PC-9 (cell line): ENCODE measurements around the gene BRINP3. TPM values are rescaled to one million over a fixed set of nuclear protein-coding genes. Genes with fewer than 3 reads are reported as not detected.

ENCODE experiments used
- BruUV-seq: library from RNA; stranded (reverse); fragments of 400-500 nt; replicated peaks from 2 replicates; lab custom pipeline; 2021; lab: Mats Ljungman, UMichigan
- CTCF ChIA-PET: fragments of 300-600 bp; sonication (Branson Sonifier 250); formaldehyde crosslinking; loops from one replicate; lab custom pipeline; 2022; ENCODE audit warnings: antibody characterized with exemption; lab: Charles Lee
- POLR2A ChIA-PET: fragments of 300-600 bp; sonication (Branson Sonifier 250); formaldehyde crosslinking; loops from one replicate; lab custom pipeline; 2022; ENCODE audit warnings: antibody characterized with exemption; ENCODE audit not compliant: unreplicated experiment; lab: Charles Lee
- DNase-seq, 2 experiments: peaks; one replicate each; pipeline versions ENCODE4 v3.0.0 to v3.0.0-alpha.2; 2015 to 2022; ENCODE audit warnings: mixed read lengths in 1 of 2
- H2AFZ ChIP-seq: fragments of 200-600 bp; sonication (generic); 2 replicates; pipeline ENCODE4 v1.8.1; 2017; ENCODE audit warnings: antibody characterized with exemption
- H3F3A ChIP-seq: fragments of 200-600 bp; sonication (generic); 2 replicates; pipeline ENCODE4 v1.8.1; 2017; ENCODE audit warnings: antibody characterized with exemption, mild to moderate bottlenecking, low read depth; ENCODE audit not compliant: insufficient read depth
- H3K27ac ChIP-seq: fragments of 200-600 bp; sonication (generic); 2 replicates; pipeline ENCODE4 v1.6.1; 2016; ENCODE audit warnings: mixed run types
- H3K27me3 ChIP-seq: fragments of 200-600 bp; sonication (generic); 2 replicates; pipeline ENCODE4 v1.6.1; 2016; ENCODE audit warnings: low read depth, mixed run types; ENCODE audit not compliant: insufficient read depth
- H3K36me3 ChIP-seq: fragments of 200-600 bp; sonication (generic); 2 replicates; pipeline ENCODE4 v1.6.1; 2016; ENCODE audit warnings: low read depth, mixed run types
- H3K4me1 ChIP-seq: fragments of 200-600 bp; sonication (generic); replicated peaks from 2 replicates; pipeline ENCODE4 v1.6.1; 2016; ENCODE audit warnings: mixed run types; ENCODE audit not compliant: insufficient read depth
- H3K4me2 ChIP-seq: fragments of 200-600 bp; sonication (generic); 2 replicates; pipeline ENCODE4 v1.6.1; 2017; ENCODE audit warnings: mixed run types
- H3K4me3 ChIP-seq: fragments of 200-600 bp; sonication (generic); 2 replicates; pipeline ENCODE4 v1.6.1; 2016; ENCODE audit warnings: mixed run types
- H3K79me2 ChIP-seq: fragments of 200-600 bp; sonication (generic); 2 replicates; pipeline ENCODE4 v1.6.1; 2017; ENCODE audit warnings: low read depth, mixed run types
- H3K9me2 ChIP-seq: fragments of 200-600 bp; sonication (generic); 2 replicates; pipeline ENCODE4 v1.8.1; 2017; ENCODE audit warnings: mild to moderate bottlenecking; ENCODE audit not compliant: insufficient read depth
- H3K9me3 ChIP-seq: fragments of 200-600 bp; sonication (generic); 2 replicates; pipeline ENCODE4 v1.8.1; 2016; ENCODE audit warnings: low read depth; ENCODE audit not compliant: insufficient read depth
- H4K20me1 ChIP-seq: fragments of 200-600 bp; sonication (generic); 2 replicates; pipeline ENCODE4 v1.8.1; 2017; ENCODE audit not compliant: insufficient read depth
- CTCF ChIP-seq: fragments of 200-600 bp; sonication (generic); conservative IDR thresholded peaks from 2 replicates; pipeline ENCODE4 v1.6.1; 2017; ENCODE audit warnings: mixed run types, antibody characterized with exemption, mild to moderate bottlenecking, moderate library complexity
- EZH2 ChIP-seq: fragments of 200-600 bp; sonication (generic); IDR thresholded peaks from 2 replicates; pipeline ENCODE4 v1.8.0; 2017; ENCODE audit warnings: antibody characterized with exemption, low read depth
- intact Hi-C: fragments of 100-400 bp; cut with micrococcal nuclease; formaldehyde crosslinking; loops from one replicate; pipeline ENCODE4 v1.10.0; 2022; ENCODE audit not compliant: unreplicated experiment
- total RNA-seq: library from RNA; stranded (reverse); gene quantifications from 2 replicates; pipeline ENCODE4 v1.2.3, GENCODE V29; 2021

Gene BRINP3
- total RNA-seq, 1 experiment from 2014 or later = not detected

- no peak for TF ChIP-seq CTCF
- no peak for TF ChIP-seq EZH2
- H3K27me3 ChIP-seq = no peaks in the 10 kb centered on the region
- no peak for DNase-seq
- POLR2A ChIA-PET = no interaction called here
- H3K79me2 ChIP-seq = no peaks in the 10 kb centered on the region
- no peak overlapping the region for H3K27ac ChIP-seq
- no peak overlapping the region for H3K4me2 ChIP-seq
- no peaks in the 10 kb centered on the region for H4K20me1 ChIP-seq
- H3F3A ChIP-seq = no peaks in the 10 kb centered on the region
- no peaks in the 10 kb centered on the region for H3K36me3 ChIP-seq
- H3K9me2 ChIP-seq = 0 out of 2 replicates have a peak, but pooled peaks cover 2% of the 10 kb centered on the region
- H3K9me3 ChIP-seq = no peaks in the 10 kb centered on the region
- no peak overlapping the region for H3K4me3 ChIP-seq
- H3K4me1 ChIP-seq = no peaks in the 10 kb centered on the region
- CTCF ChIA-PET = no interaction called here
- intact Hi-C loops = no loop called here
- H2AFZ ChIP-seq = no peak overlapping the region
- no TSS peak for BruUV-seq
Observed at GRCh38 chr1:190179817-190180216, 297.8 kb downstream of the BRINP3 start.

GRCh38 chr1:190178827-190179226 lies 298.8 kb downstream of the BRINP3 start:
- no TSS peak for BruUV-seq
- TF ChIP-seq EZH2 (no peak), CTCF (no peak)

GRCh38 chr1:190177555-190177954 lies 300.1 kb downstream of the BRINP3 start:
- CTCF ChIA-PET = no interaction called here
- POLR2A ChIA-PET = no interaction called here
- TF ChIP-seq EZH2 (no peak), CTCF (no peak)

More at GRCh38 chr1:190178827-190179226, 298.8 kb downstream of the BRINP3 start:
- no peak for DNase-seq
- POLR2A ChIA-PET = no interaction called here
- Histone ChIP-seq H2AFZ (no peak overlapping the region), H3K36me3 (no peaks in the 10 kb centered on the region), H4K20me1 (no peaks in the 10 kb centered on the region), H3K9me3 (no peaks in the 10 kb centered on the region), H3F3A (no peaks in the 10 kb centered on the region), H3K4me2 (no peak overlapping the region), H3K27me3 (no peaks in the 10 kb centered on the region), H3K27ac (no peak overlapping the region), H3K9me2 (0 out of 2 replicates have a peak, but pooled peaks cover 2% of the 10 kb centered on the region), H3K4me1 (no peaks in the 10 kb centered on the region), H3K4me3 (no peak overlapping the region), H3K79me2 (no peaks in the 10 kb centered on the region)
- CTCF ChIA-PET = no interaction called here
- intact Hi-C loops = no loop called here

More at GRCh38 chr1:190177555-190177954, 300.1 kb downstream of the BRINP3 start:
- BruUV-seq = no TSS peak
- no peak for DNase-seq
- Histone ChIP-seq H3K79me2 (no peaks in the 10 kb centered on the region), H4K20me1 (no peaks in the 10 kb centered on the region), H3K27ac (no peak overlapping the region), H3K4me3 (no peak overlapping the region), H2AFZ (no peak overlapping the region), H3K36me3 (no peaks in the 10 kb centered on the region), H3K4me2 (no peak overlapping the region), H3K27me3 (no peaks in the 10 kb centered on the region), H3K9me2 (no peaks in the 10 kb centered on the region), H3K4me1 (no peaks in the 10 kb centered on the region), H3K9me3 (no peaks in the 10 kb centered on the region), H3F3A (no peaks in the 10 kb centered on the region)
- intact Hi-C loops = no loop called here
